D721Med (cell line): ENCODE data around the gene HLA-C.

Source experiments
- DNase-seq: peaks from one replicate; pipeline ENCODE4 v3.0.0; 2011; ENCODE audit warnings: low spot score; ENCODE audit not compliant: insufficient read length
- FAIRE-seq: peaks from 2 replicates; lab custom pipeline; 2011; peaks lifted over from hg19 to GRCh38; lab: Jason Lieb, UNC
- TF ChIP-seq, protein P1 (sequence below): IDR thresholded peaks from 2 replicates; pipeline ENCODE4 v1.5.1; 2012; ENCODE audit warnings: mild to moderate bottlenecking, control low read depth; ENCODE audit not compliant: insufficient read depth; ENCODE audit errors: missing control alignments

Gene HLA-C

DNA sequence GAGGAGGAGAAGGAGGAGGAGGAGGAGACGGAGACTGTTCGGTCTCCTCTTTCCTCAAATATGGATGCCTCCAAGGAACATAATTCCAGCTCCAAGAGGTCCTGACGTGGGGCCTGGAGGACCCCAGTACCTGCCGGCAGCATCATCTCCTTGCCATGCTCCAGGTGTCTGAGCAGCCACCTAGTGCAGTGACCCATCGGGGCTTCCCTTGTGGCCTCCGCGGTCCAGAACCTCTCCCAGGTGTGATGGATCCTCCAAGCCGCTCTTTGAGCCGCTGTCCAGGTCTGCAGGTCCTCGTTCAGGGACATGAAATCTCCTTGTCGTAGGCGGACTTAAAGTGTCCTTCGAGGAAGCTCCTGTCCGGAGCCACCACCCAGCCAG, 35.8 kb upstream of the HLA-C start:
- no peak for FAIRE-seq

DNA sequence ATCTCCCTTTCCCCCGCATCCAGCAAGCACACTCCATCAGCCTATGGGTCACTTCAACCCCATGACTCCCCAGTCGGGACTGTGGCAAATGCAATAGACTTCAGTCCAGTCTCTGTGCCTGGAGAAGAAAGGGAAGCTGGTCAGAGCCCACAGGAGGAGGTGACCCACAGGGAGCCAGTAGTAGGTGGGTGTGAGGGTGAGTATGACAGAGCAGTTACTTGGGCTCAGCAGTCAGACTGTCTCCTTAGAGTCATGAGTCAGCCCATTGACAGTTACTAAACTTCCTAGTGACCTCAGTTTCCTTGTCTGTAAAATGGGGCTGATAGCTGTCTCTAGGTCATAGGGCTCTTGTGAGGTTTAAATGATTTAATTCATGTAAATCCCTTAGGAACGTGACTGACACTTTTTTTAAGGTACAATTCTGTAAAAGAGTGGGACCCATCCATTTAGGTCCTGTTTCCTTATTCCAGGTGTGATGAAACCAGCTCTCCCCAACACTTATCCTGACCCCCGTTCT, 33.9 kb upstream of the HLA-C start:
- TF ChIP-seq, protein P1, sequence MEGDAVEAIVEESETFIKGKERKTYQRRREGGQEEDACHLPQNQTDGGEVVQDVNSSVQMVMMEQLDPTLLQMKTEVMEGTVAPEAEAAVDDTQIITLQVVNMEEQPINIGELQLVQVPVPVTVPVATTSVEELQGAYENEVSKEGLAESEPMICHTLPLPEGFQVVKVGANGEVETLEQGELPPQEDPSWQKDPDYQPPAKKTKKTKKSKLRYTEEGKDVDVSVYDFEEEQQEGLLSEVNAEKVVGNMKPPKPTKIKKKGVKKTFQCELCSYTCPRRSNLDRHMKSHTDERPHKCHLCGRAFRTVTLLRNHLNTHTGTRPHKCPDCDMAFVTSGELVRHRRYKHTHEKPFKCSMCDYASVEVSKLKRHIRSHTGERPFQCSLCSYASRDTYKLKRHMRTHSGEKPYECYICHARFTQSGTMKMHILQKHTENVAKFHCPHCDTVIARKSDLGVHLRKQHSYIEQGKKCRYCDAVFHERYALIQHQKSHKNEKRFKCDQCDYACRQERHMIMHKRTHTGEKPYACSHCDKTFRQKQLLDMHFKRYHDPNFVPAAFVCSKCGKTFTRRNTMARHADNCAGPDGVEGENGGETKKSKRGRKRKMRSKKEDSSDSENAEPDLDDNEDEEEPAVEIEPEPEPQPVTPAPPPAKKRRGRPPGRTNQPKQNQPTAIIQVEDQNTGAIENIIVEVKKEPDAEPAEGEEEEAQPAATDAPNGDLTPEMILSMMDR: no peak
- FAIRE-seq (no peak), DNase-seq (no peak)

More for the DNA sequence above, 35.8 kb upstream of the HLA-C start:
- DNase-seq: no peak
- TF ChIP-seq, protein P1: no peak

DNA sequence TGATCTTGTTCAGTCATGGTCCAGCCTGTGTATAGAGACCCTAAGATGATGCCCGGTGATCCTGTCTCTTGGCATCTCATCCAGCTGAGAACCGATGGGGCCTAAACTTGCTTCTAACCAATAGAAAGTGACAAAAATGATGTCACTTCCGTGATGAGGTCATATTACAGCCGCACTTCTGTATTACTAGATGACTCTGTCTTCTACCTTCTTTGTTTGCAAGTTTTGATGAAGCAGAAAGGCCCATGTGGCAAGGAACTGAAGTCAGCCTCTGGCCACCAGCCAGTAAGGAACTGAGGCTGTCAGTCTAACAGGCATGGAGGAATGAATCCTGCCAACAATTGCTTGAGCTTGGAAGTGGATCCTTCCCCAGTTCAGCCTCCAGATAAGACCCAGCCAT, 32.8 kb upstream of the HLA-C start:
- TF ChIP-seq, protein P1: no peak
- DNase-seq (no peak), FAIRE-seq (no peak)

DNA sequence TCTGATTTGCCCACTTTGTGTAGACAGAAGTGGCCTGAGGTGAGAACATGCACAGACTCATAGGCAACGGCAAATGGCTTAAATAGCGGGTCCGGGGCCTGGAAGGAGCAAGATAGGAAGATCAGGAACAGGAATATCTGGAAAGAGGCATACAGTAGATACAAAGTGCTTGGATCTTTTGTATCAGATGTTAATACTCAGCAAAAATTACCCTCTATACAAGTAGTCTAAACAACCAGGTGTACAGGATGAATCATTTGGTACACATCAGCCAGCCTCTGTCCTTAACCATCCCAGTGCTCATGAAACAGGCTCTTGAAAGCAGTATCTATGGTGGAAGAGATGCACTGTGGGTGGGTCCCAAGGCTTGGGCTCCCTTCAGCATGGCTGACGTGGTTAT, 28.9 kb upstream of the HLA-C start:
- no peak for FAIRE-seq
- DNase-seq: no peak
- TF ChIP-seq, protein P1: no peak

DNA sequence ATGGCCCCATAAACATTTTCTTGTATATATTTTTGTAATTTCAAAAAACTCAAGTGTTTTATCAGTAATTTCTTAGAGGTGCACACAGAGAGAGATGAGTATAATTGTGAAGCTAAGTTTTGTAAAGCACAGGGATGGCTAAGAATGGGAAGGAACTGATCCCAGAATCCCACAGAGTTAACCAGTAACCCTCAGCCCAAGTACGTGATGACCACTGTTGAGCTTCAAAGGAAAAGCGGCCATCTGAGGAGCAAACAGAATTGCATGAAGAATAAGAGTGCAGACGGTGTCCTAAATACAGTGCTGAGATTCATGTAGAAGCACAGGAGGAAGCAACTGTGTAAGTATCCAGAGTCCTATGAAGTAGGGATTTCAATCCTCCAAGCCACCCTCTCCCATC, 28.1 kb upstream of the HLA-C start:
- DNase-seq: no peak
- TF ChIP-seq, protein P1: no peak
- no peak for FAIRE-seq

DNA sequence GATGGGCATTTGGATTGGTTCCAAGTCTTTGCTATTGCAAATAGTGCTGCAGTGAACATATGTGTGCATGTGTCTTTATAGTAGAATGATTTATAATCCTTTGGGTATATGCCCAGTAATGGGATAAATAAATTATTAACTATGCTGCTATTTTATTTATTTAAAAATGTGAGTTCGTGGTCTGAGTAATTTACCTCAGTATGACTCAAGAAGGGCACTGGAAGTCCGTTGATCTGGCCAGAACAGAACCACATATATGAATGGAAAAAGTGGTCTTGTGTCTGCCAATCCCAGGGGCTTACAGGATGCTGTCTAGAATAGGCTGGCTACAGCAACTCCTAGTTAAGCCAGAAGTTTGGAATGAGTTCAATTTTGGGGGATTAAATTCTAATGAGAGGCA, 27.6 kb upstream of the HLA-C start:
- DNase-seq (no peak), FAIRE-seq (no peak)
- TF ChIP-seq, protein P1: no peak

DNA sequence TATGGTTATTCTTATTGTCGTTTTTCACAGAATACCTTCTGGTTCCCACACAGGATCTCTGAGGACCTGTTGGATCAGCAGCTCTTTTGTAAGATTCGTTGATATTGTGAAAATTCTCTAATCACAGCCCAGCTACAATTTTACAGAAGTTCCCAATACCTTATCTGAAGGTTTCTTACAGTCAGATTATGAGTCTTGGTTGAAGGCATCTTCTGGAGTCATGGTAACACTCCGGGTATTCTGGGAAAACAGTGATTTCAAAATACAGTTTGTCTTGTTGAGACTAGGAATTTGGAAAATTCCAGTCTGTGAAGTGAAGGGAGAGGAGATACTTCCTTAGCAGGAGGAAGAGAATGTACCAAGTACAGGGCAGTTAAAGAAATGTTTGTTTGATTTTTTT, 22.2 kb upstream of the HLA-C start:
- DNase-seq: no peak
- FAIRE-seq: no peak
- TF ChIP-seq, protein P1: no peak
